CD1c-positive myeloid dendritic cell (primary cell): ENCODE data around the gene USP31.
"Not testable (repeated sequence)": the region's sequence is repeated elsewhere in the genome, so short reads cannot be mapped to it uniquely, and the experiment has no call there.

Experiments used
- DNase-seq: peaks from one replicate; pipeline ENCODE4 v3.0.0-alpha.2; 2016; ENCODE audit errors: extremely low spot score

Gene USP31

GRCh38 chr16:23131931-23132621 is 17.2 kb downstream of the USP31 start:
- DNase-seq = no peak

- DNase-seq = no peak
Observed at GRCh38 chr16:23131436-23131835, 17.8 kb downstream of the USP31 start.

- no peak for DNase-seq
Observed at GRCh38 chr16:23131036-23131435, 18.2 kb downstream of the USP31 start.

- no peak for DNase-seq
Observed at GRCh38 chr16:23129686-23130085, 19.6 kb downstream of the USP31 start.

- no peak for DNase-seq
Observed at GRCh38 chr16:23128056-23128455, 21.2 kb downstream of the USP31 start.

- DNase-seq = no peak
Observed at GRCh38 chr16:23125277-23125676, 24.0 kb downstream of the USP31 start.

GRCh38 chr16:23124315-23124714 is 24.9 kb downstream of the USP31 start:
- no peak for DNase-seq

GRCh38 chr16:23122144-23122543 is 27.1 kb downstream of the USP31 start:
- DNase-seq = no peak

GRCh38 chr16:23121024-23121423 is 28.2 kb downstream of the USP31 start:
- DNase-seq = no peak

GRCh38 chr16:23120562-23120961 is 28.7 kb downstream of the USP31 start:
- no peak for DNase-seq

GRCh38 chr16:23119570-23119969 is 29.7 kb downstream of the USP31 start:
- no peak for DNase-seq

- DNase-seq = no peak
Observed at GRCh38 chr16:23114131-23114904, 34.9 kb downstream of the USP31 start.

- no peak for DNase-seq
Observed at GRCh38 chr16:23113185-23113584, 36.1 kb downstream of the USP31 start.

GRCh38 chr16:23110257-23110899 is 38.9 kb downstream of the USP31 start:
- DNase-seq = no peak

- DNase-seq = no peak
Observed at GRCh38 chr16:23107936-23108335, 41.3 kb downstream of the USP31 start.

GRCh38 chr16:23107117-23107516 is 42.1 kb downstream of the USP31 start:
- no peak for DNase-seq

GRCh38 chr16:23105309-23105708 is 43.9 kb downstream of the USP31 start:
- DNase-seq = no peak

GRCh38 chr16:23104032-23104955 is 45.0 kb downstream of the USP31 start:
- no peak for DNase-seq

- DNase-seq = no peak
Observed at GRCh38 chr16:23103603-23104002, 45.6 kb downstream of the USP31 start.

GRCh38 chr16:23101012-23101550 is 48.2 kb downstream of the USP31 start:
- no peak for DNase-seq

- DNase-seq = not testable (repeated sequence)
Observed at GRCh38 chr16:23096450-23096849, 52.8 kb downstream of the USP31 start.
